Lower leg skin (tissue), 3 donors: Measurements from ENCODE around the gene STARD10.

ENCODE experiments used
- POLR2A ChIP-seq, 2 donors: fragments of 450-650 bp; IDR thresholded peaks; one replicate each; pipeline ENCODE4 v1.6.1; 2016 to 2017; ENCODE audit warnings: antibody characterized with exemption in 2 of 2, mild to moderate bottlenecking in 1 of 2, moderate library complexity in 1 of 2
- TF ChIP-seq, protein P1 (sequence below), 3 donors: fragments of 450-650 bp; IDR thresholded peaks; one replicate each; pipeline ENCODE4 v1.5.1; 2016; ENCODE audit warnings: antibody characterized with exemption in 3 of 3, mild to moderate bottlenecking in 3 of 3, moderate library complexity in 2 of 3

DNA sequence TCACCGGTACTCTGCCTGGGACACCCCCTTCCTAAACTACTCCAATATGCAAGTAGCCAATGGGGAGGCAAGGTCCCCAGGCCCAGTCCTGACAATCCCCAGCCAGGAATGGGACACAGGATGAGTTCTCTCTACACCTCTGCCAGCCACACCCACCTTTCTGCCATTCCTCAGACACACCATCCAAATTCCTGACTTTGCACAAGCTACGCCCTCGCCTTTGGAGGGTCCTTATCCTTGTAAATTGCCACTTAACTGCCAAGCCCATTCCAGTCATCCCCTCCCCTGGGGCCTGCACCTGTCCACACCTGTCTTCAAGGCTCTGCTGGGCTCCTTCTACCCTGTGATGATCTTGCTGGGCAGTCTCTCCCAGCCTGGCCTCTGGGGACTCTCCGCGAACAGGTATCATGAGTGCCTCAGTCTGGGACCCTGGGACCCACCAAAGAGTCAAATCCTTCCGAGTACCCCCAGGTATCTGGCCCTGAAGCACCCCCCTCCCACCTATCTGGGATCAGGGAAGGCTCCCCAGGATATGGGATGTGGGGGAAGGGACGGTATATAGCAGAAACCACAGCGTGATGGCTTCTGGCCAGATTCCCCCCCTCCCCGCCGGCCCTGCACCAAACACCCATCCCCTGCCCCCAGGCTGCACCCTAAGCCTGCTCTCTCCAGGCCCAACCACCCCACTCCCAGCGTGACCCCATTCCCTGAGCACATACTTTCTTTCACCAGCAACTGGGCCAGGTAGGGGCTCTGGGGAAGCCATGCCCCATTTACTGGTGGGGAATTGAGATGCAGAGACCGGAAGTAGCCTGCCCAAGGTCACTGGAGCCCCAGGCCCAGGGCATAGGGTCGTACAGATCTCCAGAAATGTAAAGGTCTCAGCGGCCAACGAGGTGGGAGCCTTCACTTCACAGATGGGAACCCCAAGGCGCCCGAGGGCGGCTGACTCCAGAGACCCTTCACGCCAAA is 42.4 kb downstream of the STARD10 start:
- TF ChIP-seq POLR2A (IDR thresholded peaks at IDR 0.05) = no peak
- TF ChIP-seq, protein P1, sequence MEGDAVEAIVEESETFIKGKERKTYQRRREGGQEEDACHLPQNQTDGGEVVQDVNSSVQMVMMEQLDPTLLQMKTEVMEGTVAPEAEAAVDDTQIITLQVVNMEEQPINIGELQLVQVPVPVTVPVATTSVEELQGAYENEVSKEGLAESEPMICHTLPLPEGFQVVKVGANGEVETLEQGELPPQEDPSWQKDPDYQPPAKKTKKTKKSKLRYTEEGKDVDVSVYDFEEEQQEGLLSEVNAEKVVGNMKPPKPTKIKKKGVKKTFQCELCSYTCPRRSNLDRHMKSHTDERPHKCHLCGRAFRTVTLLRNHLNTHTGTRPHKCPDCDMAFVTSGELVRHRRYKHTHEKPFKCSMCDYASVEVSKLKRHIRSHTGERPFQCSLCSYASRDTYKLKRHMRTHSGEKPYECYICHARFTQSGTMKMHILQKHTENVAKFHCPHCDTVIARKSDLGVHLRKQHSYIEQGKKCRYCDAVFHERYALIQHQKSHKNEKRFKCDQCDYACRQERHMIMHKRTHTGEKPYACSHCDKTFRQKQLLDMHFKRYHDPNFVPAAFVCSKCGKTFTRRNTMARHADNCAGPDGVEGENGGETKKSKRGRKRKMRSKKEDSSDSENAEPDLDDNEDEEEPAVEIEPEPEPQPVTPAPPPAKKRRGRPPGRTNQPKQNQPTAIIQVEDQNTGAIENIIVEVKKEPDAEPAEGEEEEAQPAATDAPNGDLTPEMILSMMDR (IDR thresholded peaks at IDR 0.05) = no peak
